Measurements from ENCODE around the gene SYNGR2. TPM values are rescaled to one million over a fixed set of nuclear protein-coding genes. Genes with fewer than 3 reads are reported as not detected.

SYNGR2 gene
- total and polyA plus RNA-seq, 9 of the 15 experiments (the other 6 are each of a cell fraction or from before 2014, with no cell fraction given), result 1.4 to 173 (median 87.8) TPM

DNA sequence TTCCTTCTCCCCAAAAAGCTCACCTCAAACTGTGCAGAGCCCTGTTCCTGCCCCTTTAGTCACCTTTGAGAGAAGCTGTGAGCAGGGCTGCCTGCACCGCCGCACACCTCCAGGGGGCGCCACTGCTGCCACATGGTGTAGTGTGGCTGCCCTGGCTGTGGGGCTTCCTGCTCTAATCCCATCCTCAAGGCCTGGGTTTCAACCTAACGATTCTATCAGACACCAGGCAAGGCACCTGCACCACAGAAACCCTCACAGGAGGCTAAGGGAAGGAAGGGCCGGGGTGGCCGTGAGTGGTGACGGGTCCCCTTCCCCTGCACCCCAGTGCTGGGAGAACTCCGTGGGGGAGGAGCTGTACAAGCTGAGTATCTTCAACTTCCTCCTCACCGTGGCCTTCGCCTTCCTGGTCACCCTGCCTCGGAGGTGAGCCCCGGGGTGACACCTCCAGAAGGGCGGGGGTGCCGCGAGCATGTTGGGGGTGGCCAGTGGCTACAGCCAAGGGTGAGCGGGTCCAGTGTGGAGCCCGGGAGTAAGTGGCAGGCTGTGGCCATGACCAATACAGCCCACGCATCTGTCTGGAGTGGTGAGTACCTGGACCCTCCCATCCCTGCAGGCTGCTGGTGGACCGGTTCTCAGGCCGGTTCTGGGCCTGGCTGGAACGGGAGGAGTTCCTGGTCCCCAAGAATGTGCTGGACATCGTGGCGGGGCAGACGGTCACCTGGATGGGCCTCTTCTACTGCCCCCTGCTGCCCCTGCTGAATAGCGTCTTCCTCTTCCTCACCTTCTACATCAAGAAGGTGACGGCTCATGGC lies 30.8 kb upstream of the SYNGR2 start (continued):
- TF ChIP-seq, protein P1, sequence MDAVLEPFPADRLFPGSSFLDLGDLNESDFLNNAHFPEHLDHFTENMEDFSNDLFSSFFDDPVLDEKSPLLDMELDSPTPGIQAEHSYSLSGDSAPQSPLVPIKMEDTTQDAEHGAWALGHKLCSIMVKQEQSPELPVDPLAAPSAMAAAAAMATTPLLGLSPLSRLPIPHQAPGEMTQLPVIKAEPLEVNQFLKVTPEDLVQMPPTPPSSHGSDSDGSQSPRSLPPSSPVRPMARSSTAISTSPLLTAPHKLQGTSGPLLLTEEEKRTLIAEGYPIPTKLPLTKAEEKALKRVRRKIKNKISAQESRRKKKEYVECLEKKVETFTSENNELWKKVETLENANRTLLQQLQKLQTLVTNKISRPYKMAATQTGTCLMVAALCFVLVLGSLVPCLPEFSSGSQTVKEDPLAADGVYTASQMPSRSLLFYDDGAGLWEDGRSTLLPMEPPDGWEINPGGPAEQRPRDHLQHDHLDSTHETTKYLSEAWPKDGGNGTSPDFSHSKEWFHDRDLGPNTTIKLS (IDR thresholded peaks at IDR 0.05; ENCODE audit: borderline replicate concordance, low read depth), result peak; percentile 45; the same call in 1 of the 2 replicates
- TF ChIP-seq ZNF561 (CRISPR knock-in tag; conservative IDR thresholded peaks at IDR 0.05) (no peak), ZNF830 (CRISPR knock-in tag; IDR thresholded peaks at IDR 0.05) (no peak), ELF2 (CRISPR knock-in tag; IDR thresholded peaks at IDR 0.05) (no peak), ASH1L (IDR thresholded peaks at IDR 0.05; ENCODE audit: borderline replicate concordance, low read depth, partially characterized antibody) (no peak), BACH1 (tag; IDR thresholded peaks at IDR 0.05) (no peak), ARID3B (CRISPR knock-in tag; IDR thresholded peaks at IDR 0.05; ENCODE audit: borderline replicate concordance) (no peak), RCOR1 (IDR thresholded peaks at IDR 0.05; ENCODE audit: borderline replicate concordance in 1 of 2, low read depth in 2 of 2, low read length in 2 of 2) (peak in 1 of 2 experiments; percentile 75; a peak in 1 of 4 replicates), NR3C1 (CRISPR knock-in tag; IDR thresholded peaks at IDR 0.05) (no peak), KLF6 (CRISPR knock-in tag; IDR thresholded peaks at IDR 0.05; ENCODE audit: borderline replicate concordance) (no peak), SMARCC2 (IDR thresholded peaks at IDR 0.05; ENCODE audit: low read depth) (no peak), GABPA (tag; conservative IDR thresholded peaks at IDR 0.05; ENCODE audit: low read depth) (0 out of 2 replicates have a peak, but pooled peaks have one; percentile 22), NCOR1 (IDR thresholded peaks at IDR 0.05) (no peak), CREB3 (tag; conservative IDR thresholded peaks at IDR 0.05; ENCODE audit: low read depth) (peak; percentile 17; the same call in 1 of the 2 replicates)
- TF ChIP-seq, protein P2, sequence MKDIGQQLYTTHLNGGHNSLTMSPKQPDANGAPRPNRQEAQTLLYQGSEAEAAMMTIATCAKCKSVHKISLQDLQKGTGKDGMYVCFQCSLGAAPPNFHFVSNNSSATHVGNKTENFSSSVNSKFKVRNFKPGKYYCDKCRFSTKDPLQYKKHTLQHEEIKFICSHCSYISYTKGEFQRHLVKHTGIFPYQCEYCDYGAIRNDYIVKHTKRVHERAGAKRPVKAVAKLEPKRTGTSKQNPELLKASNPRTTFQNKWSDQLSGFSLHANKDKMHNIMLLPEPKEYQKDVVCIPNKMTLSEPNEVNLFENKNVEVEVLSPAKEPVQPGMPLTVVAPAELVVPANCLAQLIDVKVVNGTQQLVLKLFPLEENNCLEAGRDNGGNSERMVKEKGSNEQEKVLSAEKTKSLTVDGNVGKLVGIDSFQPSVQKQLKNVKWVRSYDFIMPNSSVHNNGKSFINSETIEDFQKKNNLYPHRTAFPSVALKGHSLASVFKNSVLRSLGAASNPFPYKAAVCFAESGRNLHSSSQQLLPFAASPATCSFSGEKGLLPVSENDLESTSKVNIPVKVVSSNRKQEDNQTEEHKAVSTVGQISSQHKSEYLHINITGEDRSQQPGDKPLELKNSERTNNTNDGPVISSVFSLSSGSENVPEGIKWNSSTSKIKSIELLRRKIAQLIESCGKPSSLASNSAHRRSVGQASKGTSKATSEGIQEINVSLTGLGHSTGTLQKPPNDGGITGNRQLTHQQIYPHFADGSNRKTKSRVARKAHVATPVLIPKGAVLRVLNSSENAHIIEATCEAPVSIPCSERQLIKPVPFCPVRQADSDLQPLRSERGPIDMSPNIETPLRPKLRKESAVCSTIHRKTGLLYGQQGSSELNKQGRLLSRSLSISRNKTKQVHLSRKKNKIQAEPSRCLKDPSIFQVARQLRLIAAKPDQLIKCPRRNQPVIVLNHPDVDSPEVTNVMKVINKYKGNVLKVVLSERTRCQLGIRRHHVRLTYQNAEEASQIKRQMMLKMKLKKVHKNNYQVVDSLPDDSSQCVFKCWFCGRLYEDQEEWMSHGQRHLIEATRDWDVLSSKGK (CRISPR knock-in tag; IDR thresholded peaks at IDR 0.05), result no peak
- TF ChIP-seq, protein P3, sequence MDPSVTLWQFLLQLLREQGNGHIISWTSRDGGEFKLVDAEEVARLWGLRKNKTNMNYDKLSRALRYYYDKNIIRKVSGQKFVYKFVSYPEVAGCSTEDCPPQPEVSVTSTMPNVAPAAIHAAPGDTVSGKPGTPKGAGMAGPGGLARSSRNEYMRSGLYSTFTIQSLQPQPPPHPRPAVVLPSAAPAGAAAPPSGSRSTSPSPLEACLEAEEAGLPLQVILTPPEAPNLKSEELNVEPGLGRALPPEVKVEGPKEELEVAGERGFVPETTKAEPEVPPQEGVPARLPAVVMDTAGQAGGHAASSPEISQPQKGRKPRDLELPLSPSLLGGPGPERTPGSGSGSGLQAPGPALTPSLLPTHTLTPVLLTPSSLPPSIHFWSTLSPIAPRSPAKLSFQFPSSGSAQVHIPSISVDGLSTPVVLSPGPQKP (CRISPR knock-in tag; IDR thresholded peaks at IDR 0.05), result no peak
- TF ChIP-seq, protein P4, sequence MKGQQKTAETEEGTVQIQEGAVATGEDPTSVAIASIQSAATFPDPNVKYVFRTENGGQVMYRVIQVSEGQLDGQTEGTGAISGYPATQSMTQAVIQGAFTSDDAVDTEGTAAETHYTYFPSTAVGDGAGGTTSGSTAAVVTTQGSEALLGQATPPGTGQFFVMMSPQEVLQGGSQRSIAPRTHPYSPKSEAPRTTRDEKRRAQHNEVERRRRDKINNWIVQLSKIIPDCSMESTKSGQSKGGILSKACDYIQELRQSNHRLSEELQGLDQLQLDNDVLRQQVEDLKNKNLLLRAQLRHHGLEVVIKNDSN (CRISPR knock-in tag; IDR thresholded peaks at IDR 0.05), result peak; percentile 29; the same call in 1 of the 2 replicates

All from K562 (cell line).